Left lung (tissue), 10 donors: ENCODE results near the gene ATP5ME. TPM values are rescaled to one million over a fixed set of nuclear protein-coding genes. Genes with fewer than 3 reads are reported as not detected.

ENCODE experiments used
- ATAC-seq: fragments of 200-7000 bp; cut with Tn5 transposase; one replicate; pipeline ENCODE4 v1.9.1; 2020; ENCODE audit warnings: moderate library complexity
- DNase-seq, 4 donors: peaks; one replicate each; pipeline ENCODE4 v3.0.0-alpha.2; 2013 to 2020
- H3K27ac ChIP-seq, 2 donors: fragments of 200-600 bp; sonication (generic) in 1 of 2; one replicate each; pipeline versions ENCODE4 v1.5.0 to v1.8.0; 2020 to 2021
- H3K27me3 ChIP-seq, 2 donors: fragments of 200-600 bp; sonication (generic) in 1 of 2; one replicate each; pipeline versions ENCODE4 v1.5.0 to v1.8.0; 2020 to 2021
- H3K36me3 ChIP-seq, 2 donors: fragments of 200-600 bp; sonication (generic) in 1 of 2; one replicate each; pipeline versions ENCODE4 v1.5.0 to v1.8.0; 2020 to 2021
- H3K4me1 ChIP-seq, 2 donors: fragments of 200-600 bp; one replicate each; pipeline ENCODE4 v1.8.0; 2021
- H3K4me3 ChIP-seq, 2 donors: fragments of 200-600 bp; sonication (generic) in 1 of 2; one replicate each; pipeline versions ENCODE4 v1.5.0 to v1.8.0; 2020 to 2021; ENCODE audit warnings: mild to moderate bottlenecking in 1 of 2
- H3K9me3 ChIP-seq, 2 donors: fragments of 200-600 bp; sonication (generic) in 1 of 2; one replicate each; pipeline versions ENCODE4 v1.5.0 to v1.8.0; 2020 to 2021
- intact Hi-C, 2 donors: fragments of 100-400 bp; cut with DNase I; formaldehyde crosslinking; loops; one replicate each; pipeline versions ENCODE4 v1.11.2 to v1.14.2; 2022
- polyA plus RNA-seq, 6 donors: library from polyadenylated mRNA; unstranded; fragments of 120-200 nt; gene quantifications; one replicate each; pipeline ENCODE4 v1.2.1, GENCODE V29; 2013; ENCODE audit not compliant: insufficient read length in 6 of 6
- total RNA-seq, 2 donors: library from RNA; stranded (reverse); fragmentation: NEBNext Ultra II Directional; extraction: Animal tissue kit (Norgen Biotek cat#: 25700); gene quantifications; one replicate each; pipeline ENCODE4 v1.2.1, GENCODE V29; 2021
- TF ChIP-seq, protein P1 (sequence below), 2 donors: fragments of 200-600 bp; sonication (generic) in 1 of 2; IDR thresholded peaks; one replicate each; pipeline versions ENCODE4 v1.5.0 to v1.8.0; 2021; ENCODE audit warnings: antibody characterized with exemption in 2 of 2
- donor health status: DM: no; HTN: yes; CAD: no.
- donor health status: DM: no; HTN: no; CAD: no.

The ATP5ME gene
- total and polyA plus RNA-seq, 8 donors, result 162 to 245 (median 189) TPM

DNA sequence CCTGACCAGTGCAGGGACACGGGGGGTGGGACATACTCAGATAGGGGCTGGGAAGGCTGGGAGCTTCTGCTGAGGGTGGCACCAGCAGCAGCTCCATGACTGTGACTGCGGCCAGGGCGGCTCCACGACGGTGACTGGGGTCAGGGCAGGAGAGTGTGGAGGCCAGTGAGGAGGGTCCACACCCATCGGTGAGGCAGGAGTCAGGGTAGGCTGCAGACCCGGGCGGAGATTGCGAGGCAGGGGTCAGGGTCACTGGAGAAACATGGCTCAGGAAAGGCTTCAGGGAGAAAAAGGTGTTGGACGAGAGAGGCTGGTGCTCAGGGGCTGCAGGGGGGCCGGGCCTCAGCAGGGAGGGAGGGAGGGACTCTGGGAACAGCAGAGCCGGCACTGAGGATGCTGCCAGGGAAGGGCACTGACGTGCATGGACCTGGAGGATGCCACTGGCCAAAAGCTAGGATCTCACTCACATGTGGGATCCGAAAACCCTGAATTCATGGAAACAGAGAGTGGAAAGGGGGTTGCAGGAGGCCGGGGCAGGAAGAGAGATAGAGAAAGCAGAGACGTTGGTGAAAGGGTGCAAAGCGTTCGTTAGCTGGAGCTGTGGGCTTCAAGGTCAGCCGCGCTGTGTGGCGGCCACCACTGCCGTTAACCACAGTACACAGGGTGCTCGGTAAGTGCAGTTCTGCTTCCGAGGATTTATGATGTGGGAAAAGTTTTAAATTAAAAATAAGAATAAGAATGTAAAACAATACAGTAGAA is 22.0 kb downstream of the ATP5ME start:
- DNase-seq, result peak in 1 of 4 donors; percentile 69
- Histone ChIP-seq H3K36me3 (no peaks in the 10 kb centered on the region), H3K27ac (no peak overlapping the region), H3K4me1 (no peaks in the 10 kb centered on the region), H3K4me3 (no peak overlapping the region), H3K9me3 (no peaks in the 10 kb centered on the region), H3K27me3 (peaks cover 8 to 98% of the 10 kb centered on the region in 2 donors)
- TF ChIP-seq, protein P1, sequence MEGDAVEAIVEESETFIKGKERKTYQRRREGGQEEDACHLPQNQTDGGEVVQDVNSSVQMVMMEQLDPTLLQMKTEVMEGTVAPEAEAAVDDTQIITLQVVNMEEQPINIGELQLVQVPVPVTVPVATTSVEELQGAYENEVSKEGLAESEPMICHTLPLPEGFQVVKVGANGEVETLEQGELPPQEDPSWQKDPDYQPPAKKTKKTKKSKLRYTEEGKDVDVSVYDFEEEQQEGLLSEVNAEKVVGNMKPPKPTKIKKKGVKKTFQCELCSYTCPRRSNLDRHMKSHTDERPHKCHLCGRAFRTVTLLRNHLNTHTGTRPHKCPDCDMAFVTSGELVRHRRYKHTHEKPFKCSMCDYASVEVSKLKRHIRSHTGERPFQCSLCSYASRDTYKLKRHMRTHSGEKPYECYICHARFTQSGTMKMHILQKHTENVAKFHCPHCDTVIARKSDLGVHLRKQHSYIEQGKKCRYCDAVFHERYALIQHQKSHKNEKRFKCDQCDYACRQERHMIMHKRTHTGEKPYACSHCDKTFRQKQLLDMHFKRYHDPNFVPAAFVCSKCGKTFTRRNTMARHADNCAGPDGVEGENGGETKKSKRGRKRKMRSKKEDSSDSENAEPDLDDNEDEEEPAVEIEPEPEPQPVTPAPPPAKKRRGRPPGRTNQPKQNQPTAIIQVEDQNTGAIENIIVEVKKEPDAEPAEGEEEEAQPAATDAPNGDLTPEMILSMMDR (IDR thresholded peaks at IDR 0.05), result no peak
- no peak for ATAC-seq
- intact Hi-C loops, result no loop called here

DNA sequence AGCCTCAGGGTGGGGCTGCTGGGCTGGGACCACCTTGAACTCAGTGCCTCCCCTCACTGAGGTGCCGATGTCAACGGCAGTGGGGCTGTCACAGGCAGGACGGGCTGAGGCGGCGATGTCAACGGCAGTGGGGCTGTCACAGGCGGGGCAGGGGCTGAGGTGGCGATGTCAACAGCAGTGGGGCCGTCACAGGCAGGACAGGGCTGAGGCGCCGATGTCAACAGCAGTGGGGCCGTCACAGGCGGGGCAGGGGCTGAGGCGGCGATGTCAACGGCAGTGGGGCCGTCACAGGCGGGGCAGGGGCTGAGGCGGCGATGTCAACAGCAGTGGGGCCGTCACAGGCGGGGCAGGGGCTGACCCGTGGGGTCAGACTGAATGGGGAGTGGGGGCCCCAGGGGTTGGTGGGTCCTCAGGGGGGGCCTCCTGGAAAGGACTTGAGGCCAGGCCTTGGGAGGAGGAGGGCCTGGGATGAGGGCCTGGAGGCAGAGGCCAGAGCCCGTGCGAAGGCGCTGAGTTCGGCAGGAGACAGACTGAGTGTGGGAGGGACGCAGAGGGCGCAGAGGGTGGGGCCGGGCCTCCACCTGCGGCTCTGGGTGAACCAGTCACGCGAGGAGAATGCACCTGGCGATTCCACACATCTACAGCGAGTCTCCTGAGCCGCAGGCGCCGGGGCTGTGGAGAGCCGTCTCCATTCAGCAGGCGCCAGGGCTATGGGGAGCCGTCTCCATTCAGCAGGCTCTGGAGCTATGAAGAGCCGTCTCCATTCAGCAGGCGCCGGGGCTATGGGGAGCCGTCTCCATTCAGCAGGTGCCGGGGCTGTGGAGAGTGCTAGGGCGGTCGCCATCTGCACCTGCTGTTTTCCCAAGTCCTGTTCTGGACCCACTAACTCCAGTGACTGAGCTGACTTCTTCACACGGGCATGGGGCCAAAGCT is 22.9 kb downstream of the ATP5ME start:
- DNase-seq, result peak in 1 of 4 donors; percentile 75
- peak; percentile 49 for ATAC-seq
- H3K27me3 ChIP-seq, result peaks cover 8 to 98% of the 10 kb centered on the region in 2 donors
- H3K9me3 ChIP-seq, result no peaks in the 10 kb centered on the region
- H3K27ac ChIP-seq, result no peak overlapping the region
- H3K36me3 ChIP-seq, result no peaks in the 10 kb centered on the region
- TF ChIP-seq, protein P1 (IDR thresholded peaks at IDR 0.05), result no peak
- intact Hi-C loops, result no loop called here
- H3K4me1 ChIP-seq, result no peaks in the 10 kb centered on the region
- H3K4me3 ChIP-seq, result no peak overlapping the region

DNA sequence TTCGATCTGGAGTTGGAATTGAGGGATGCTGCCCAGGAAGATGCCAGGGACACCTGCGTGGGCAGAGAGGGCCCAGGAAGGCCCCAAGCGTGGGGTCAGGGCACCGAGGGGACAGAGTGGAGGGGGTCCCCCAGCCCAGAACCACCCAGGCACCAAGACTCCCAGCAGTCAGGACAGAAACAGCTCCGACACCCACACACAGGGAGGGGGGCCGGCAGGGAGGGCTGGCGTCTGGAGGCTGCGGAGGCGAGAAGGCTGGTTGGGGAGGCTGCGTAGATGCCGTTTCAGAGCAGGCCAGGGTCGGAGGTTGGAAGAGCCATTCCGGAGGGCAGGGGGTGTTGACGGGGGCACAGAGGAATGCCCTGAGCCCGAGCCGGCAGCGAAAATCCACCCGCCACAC is 23.6 kb downstream of the ATP5ME start:
- no peak for ATAC-seq
- TF ChIP-seq, protein P1 (IDR thresholded peaks at IDR 0.05), result no peak
- Histone ChIP-seq H3K4me3 (no peak overlapping the region), H3K27me3 (peaks cover 8 to 95% of the 10 kb centered on the region in 2 donors), H3K27ac (no peak overlapping the region), H3K4me1 (no peaks in the 10 kb centered on the region), H3K9me3 (no peaks in the 10 kb centered on the region), H3K36me3 (no peaks in the 10 kb centered on the region)
- intact Hi-C loops, result no loop called here
- peak in 1 of 4 donors; percentile 59 for DNase-seq

DNA sequence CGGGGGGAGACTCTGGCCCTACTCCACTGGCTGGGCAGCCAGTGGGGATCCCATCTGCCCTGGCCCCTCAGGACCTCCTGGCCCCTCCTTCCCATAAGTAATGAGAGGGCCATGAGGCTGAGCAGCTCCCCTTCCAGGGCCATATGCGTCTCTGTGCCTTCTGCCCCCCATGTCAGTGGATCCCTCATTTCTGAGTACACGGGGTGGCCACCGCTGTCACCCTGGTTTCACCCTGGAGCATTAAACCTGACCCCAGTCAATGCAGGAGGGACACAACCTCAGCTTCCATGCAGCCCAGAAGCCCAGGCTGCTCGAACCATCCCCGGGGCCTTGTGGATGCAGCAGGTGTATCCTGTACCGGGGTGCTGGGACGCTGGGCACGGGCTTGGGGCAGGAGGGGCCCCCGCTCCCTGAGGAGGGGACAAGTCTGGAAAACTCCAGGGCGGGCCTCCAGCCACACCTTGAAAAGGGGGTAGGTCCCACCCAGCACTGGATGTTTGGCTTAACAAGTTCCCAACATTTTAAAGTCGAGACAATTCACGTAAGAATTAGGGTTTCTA is 24.2 kb downstream of the ATP5ME start:
- TF ChIP-seq, protein P1 (IDR thresholded peaks at IDR 0.05), result no peak
- intact Hi-C loops, result no loop called here
- no peaks in the 10 kb centered on the region for H3K36me3 ChIP-seq
- H3K4me1 ChIP-seq, result no peaks in the 10 kb centered on the region
- DNase-seq (peak in 1 of 4 donors; percentile 61), ATAC-seq (no peak)
- H3K9me3 ChIP-seq, result no peaks in the 10 kb centered on the region
- peaks cover 8 to 90% of the 10 kb centered on the region in 2 donors for H3K27me3 ChIP-seq
- no peak overlapping the region for H3K4me3 ChIP-seq
- no peak overlapping the region for H3K27ac ChIP-seq

DNA sequence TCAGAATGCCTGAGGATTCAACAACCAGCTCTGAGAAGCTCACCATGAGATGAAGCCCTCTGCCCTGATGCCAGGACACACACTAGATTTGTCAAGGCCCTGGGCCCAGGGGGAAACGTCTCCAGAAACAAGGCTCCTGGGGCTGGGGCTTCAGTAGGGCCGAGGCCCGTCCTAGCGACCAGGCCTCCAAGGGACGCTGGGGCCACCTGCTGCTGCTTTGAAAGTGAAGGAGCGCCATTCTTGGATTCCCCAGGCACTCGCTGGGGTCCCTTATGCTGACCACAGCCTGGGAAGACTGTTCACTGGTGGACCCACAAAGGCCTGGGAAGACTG is 24.8 kb downstream of the ATP5ME start:
- Histone ChIP-seq H3K4me1 (no peaks in the 10 kb centered on the region), H3K9me3 (peaks cover 0 to 3% of the 10 kb centered on the region in 2 donors), H3K27me3 (peaks cover 8 to 90% of the 10 kb centered on the region in 2 donors), H3K36me3 (no peaks in the 10 kb centered on the region), H3K4me3 (no peak overlapping the region), H3K27ac (no peak overlapping the region)
- ATAC-seq (no peak), DNase-seq (no peak)
- TF ChIP-seq, protein P1 (IDR thresholded peaks at IDR 0.05), result no peak
- intact Hi-C loops, result no loop called here
